Purkinje cell (primary cell): ENCODE data around the gene PSTPIP1. TPM values are rescaled to one million over a fixed set of nuclear protein-coding genes. Genes with fewer than 3 reads are reported as not detected.

Experiments used
- polyA plus RNA-seq: library from polyadenylated mRNA; unstranded; fragments of >200 nt; fragmentation: Nextera tagmentation; gene quantifications from 2 replicates; pipeline ENCODE4 v1.2.1, GENCODE V29; 2014

The PSTPIP1 gene
- not detected in 2 replicates for polyA plus RNA-seq

DNA sequence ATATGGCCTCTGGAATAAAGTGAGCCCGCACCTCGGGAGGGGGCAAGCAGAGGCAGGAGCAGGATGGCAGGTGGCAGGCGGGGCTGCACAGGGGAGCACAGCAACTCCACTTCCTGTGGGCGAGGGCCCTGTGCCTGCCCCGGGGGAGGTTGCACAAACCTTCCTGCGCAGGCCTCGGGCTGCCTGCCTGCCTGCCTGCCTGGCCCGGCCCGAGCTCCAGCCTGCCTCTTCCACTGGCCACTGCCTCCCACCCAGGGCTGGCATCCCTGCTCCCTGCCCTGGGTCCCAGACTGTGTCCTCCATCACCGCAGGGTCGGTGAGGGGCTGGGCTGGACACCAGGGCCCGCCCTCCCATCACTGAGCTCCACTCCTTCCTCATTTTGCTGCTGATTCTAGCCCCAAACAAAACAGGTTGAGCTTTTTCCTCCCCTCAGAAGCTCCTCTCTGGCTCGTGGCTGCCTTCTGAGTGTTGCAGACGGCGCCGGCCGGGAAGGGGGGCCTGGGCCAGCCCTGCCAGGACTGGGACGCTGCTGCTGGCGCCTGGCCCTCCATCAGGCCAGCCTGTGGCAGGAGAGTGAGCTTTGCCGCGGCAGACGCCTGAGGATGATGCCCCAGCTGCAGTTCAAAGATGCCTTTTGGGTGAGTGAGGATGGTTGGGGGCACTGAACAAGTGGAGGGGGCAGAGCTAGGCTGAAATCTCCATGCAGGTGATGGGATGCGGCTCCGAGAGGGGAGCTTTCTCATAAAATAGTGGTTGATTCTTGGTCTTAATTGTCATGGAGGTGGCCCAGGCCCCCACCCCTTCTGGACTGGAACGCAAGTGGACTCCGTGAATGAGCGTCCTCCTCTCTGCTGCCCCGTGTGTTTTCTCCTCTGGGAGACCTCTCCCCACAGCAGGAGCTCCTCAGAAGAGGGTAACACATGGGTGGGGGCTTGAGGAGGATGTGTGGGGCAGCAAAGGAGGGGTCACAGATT, at the start of gene PSTPIP1:
Gene PSTPIP1 (plus strand): TSS at position 156 of the 975 bp plus-strand sequence. CDS start 448 bp downstream, at position 604.

DNA sequence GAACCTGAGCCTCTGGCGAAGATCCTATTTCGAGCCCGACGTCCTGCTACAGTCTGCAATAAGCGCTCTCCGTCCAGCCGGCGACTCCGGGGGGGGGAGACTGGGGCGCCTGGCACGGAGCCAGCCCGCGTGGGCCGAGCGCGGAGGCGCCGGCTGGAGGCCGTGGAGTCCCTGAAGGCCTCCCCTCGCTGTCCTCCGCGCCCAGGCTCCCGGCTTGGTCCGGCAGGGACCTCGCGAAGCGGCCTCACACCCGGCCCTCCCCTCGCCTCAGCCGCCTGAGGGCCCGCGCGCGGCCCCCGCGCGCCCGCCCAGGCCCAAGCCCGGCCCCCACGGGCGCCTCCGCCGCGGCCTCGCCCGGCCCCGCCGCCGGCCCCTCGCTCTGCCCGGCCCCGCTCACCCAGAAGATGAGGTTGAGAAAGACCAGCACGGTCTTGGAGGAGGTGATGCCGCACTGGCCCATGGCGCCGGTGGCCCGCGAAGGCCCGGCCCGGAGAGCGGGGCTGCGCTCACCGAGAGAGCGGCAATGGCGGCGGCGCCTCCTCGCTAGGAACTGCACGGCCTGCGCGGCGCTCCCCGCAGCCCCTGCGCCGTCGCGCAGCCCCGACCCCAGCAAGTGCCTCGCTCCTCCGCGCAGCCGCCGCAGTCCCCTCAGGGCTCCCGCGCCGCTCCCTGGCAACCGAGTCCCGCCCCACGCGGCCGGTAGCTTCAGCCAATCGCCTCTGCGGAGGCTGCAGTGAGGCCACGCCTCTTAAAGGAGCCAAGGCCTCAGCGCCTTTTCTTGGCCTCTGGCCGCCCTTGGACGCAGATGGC, 75.8 kb downstream of the PSTPIP1 start, which contains the start of gene TSPAN3:
Gene TSPAN3 (minus strand): TSS at position 615 of the 810 bp plus-strand sequence. CDS start 155 bp downstream, at position 460.

Other genes with a start within 250 kb of the PSTPIP1 start
- gene SCAPER, start 89.8 kb upstream of the PSTPIP1 start, polyA plus RNA-seq = 59.1 and 62.5 TPM in 2 replicates
- 313 and 347 TPM in 2 replicates for gene RCN2, start 63.4 kb upstream of the PSTPIP1 start, polyA plus RNA-seq
- 538 and 633 TPM in 2 replicates for gene TSPAN3, start 76.0 kb downstream of the PSTPIP1 start, polyA plus RNA-seq